ENCODE measurements around the gene ASPG.

The ASPG gene

DNA sequence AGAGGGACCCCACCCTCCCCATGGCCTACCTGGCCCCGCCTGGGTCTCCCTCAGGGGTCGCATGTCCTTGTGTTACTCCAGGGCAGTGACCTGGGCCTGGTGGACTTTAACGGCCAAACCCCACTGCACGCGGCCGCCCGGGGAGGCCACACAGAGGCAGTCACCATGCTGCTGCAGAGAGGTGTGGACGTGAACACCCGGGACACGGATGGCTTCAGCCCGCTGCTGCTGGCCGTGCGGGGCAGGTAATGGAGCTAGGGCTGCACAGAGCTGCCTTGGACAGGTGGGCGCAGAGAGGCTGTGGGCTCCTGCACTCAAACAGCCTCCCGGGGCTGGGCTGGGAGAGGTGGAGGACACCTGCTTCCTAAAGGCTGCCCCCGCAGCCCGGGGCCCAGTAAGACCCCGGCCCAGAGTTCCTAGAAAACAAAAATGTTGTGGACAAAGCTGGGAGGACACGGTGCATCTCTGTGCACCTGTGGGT, 21.6 kb downstream of the ASPG start:
- DNase-seq: no peak

DNA sequence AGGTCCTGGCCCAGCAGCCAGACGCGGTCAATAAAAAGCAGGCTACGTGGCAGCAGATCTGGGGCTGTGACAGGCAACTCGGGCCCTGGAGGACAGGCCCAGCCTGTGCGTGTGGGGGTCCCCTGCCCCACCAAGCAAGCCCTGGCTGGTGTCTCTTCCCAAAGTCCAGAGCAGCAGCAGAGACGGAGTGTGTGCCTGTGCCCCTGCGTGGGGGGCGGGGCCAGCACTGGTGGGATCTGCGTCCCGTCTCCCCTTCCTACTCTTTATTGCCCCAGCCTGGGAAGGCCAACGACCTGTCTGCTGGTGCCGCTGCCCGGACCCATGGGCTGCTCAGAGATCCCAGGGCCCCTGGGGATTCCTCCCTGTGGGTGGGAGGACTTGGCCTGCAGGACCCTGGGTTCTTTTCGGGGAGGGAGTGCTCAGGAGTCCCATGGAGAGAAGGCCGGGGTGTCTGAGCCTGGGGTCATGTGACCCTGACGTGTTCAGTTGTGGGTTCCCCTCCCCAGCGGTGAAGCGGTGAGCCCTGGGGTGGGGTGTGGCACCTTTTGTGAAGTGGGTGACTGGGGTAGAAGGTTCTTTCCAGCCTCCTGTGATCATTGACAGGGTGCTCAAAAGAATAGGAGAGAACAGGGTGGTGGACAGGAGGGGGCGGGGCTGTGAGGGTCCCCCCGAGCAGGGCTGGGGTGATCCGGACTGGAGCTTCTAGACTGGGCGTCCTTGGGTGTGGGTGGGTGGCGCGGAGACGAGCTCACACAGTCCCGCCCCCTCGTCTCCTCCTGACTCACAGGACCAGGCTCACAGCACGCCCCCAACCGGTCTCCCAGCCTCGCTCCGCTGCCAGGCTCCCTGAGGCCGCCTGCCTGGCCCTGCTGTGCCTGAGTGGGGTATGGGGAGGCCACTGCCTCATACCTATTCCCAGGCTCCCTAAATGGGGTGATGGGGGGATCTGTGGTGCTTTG, 22.4 kb downstream of the ASPG start:
- no peak for DNase-seq

DNA sequence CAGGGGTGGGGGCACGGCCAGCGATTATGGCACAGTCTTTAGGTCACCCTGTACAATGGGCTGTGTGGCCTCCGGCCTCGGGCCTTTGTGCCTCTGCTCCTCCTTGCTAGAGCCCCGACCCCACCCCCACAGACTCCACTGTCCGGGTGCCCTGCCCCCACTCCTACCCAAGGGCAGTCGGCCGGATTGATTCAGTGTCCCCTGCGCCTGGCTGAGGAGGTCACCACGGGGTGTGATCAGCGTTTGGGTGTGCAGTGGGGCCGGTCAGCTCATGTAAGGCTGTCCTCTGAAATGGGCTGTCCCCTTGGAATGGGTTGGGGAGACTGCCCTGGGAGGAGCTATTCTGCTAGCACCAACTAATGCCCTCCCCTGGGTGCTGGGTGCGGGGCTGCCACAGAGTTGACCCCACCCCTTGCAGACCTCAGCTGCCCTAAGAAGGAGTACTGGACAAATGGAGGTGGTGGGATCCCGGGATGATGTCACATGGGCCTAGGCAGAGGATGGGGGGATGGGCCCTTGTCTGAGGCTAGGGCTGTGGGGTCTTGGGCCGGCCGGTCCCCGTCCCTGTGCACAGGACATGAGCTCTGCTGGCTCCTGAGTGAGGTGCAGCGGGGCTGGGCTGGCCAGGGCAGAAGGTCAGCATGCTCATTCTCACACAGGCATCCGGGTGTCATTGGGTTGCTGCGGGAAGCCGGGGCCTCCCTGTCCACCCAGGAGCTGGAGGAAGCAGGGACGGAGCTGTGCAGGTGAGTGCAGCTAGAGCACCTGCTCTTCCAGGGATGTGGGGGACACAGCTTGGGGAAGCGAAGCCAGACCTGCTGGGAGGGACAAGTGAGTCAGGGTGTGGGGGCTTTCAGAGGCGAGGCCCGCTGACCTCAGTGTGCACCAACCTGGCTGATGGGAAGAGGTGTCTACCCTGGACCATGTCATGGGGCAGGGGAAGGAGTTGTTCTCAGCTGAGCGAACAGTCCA, 23.4 kb downstream of the ASPG start:
- DNase-seq: no peak

DNA sequence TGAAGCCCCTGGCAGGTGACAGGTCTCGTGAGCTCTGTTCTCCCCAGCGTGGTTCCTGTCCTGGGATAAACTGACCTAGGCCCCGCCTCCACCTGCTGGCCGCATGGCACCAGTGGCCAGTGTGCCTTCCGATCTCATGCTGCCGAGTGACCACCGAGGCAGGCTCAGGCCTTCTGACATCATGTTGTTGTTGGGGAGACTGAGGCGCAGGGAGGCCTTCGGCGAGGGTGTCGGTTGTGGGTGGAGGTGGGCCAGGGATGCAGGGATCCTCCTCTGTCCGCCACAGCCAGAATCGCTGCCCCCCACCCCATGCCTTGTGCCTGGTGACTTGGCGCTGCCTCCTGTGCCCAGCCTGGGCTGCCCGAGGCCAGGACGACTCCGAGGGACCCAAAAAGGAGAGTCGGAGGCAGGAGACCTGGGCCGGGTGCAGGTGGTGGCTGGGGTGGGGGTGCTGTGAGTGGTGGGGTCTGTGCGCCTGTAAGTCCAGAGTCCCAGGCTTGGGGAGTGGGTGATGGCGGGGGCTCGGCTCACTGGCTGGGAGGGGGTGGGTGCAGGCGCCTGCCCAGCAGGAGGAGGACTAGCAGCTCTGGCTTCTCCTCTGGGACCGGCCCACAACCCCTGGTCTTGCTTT, 24.3 kb downstream of the ASPG start:
- no peak for DNase-seq

DNA sequence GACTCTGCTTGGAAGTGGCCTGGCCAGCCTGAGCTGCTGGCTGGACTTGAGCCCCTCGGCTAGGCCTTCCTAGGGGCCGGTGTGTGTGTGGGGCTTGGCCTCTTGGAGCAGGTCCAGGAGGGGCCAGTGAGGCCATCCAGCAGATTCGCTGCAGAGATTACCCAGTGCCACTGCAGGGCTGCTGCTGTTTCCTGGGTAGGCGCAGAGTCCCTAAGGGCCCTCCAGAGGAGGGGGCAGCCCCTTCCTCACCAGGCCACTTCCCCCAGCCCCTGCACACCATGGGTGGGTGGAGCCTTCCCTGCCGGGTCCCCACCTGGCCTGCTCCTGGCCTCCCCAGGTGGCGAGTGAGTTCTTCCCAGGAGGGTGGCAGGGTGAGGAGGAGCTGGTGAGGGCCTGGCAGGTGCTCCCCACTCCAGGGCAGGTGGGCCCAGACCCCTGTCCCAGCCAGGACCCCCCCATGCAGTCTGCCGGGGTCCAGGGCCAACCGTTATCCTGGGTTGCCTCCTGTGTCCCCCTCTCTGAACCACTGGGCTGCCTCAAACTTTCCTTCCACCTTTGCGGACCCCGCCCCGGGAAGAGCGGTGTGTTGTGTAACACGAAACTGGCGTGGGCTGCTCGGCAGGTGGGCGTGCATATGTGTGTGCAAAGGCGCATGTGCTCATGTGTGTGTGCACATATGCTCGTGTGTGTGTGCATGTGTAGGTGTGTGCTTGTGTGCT, 25.1 kb downstream of the ASPG start:
- DNase-seq: no peak

DNA sequence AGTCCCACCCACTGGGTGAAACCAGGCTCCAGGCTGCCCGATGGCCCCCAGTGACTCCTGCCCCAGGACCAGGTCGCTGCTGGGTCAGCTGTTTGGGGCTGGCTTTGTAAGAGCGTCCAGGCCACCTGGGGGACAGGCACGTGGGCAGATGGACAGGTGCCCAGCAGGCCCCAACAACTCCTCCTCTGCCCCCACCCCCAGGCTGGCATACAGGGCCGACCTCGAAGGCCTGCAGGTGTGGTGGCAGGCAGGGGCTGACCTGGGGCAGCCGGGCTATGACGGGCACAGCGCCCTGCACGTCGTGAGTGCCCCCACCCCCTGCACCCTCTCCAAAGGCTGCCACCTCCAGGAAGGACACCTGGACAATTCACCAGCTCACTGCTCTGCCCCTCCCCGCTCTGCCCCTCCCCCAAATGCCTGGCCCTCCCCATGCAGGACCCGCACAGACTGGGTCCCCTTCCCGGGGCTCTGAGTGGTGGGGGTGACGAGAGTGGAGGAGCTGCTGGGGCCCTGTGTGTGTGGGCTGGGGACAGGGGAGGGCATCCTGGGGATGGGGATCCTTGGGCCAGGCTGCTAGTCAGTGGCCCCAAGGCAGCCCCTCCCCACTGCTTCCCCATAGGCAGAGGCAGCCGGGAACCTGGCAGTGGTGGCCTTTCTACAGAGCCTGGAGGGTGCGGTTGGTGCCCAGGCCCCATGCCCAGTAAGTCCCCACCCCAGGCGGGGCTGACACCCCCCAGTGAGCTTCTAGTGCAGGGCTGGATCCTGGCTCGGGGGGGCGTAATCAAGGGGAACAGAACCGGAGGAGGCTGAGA, 26.0 kb downstream of the ASPG start:
- no peak for DNase-seq

DNA sequence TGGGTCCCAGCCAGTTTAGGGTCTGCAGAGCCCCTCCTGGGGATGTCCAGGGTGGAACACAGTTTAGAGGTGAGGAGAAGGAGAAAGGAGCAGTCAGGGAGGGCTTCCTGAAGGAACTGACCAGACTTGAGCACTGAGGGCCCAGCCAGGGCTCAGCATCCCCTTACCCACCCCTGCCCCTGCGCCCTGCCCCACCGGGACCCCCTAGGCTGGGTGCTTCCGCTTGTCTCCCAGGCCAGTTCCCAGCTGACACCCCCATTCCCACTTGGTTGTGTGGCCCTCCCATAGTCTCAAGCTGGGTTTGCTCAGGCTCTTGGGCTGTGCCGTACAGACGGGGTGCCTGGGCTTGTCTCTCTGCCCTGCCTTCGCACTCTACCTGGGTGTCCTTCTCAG, 26.6 kb downstream of the ASPG start:
- DNase-seq: no peak

DNA sequence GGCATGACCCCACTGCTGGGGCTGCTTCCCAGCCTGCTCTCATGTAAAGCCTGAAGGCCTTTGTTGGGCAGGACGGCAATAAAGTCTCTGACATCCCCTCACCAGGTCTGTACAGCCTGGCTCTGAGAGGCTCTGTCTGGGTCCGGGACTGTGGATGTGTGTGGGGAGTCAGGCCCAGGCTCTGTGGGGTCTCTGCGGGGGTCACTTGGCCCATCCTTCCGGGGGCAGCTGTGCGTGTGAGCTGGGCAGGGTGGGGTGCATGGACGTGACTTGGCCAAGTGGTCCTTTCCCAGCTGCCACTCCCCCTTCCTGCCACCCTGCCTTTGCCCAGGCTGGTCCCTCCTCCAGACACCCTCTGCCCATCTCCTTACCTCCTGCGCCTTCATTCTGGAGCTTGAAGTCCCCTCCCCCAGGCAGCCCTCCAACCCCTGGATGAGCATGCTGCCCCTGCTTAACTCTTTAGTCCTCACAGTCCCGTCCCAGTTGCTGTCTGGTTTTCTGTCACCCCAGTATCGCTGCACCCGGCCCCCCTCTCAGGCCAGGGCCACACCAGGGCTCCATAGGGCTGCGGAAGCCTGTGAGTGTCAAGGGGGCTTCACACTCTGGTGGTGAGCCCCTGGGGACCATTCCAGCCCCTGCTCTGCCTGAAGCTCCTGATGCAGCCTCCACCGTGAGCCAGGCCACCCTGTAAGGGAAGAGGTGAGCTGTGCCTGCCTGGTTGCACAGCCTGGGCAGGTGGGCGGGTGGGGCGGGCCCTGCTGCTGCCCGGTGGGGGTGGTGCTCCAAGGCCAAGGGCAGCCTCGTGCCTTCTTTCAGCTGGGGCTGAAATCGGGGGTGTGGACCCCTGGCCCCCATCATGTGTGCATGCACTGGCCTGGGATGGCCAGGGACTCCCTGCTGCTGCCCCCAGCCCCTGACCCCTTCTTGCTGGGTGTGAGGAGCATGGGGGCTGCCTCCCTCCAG, 27.4 kb downstream of the ASPG start:
- no peak for DNase-seq

DNA sequence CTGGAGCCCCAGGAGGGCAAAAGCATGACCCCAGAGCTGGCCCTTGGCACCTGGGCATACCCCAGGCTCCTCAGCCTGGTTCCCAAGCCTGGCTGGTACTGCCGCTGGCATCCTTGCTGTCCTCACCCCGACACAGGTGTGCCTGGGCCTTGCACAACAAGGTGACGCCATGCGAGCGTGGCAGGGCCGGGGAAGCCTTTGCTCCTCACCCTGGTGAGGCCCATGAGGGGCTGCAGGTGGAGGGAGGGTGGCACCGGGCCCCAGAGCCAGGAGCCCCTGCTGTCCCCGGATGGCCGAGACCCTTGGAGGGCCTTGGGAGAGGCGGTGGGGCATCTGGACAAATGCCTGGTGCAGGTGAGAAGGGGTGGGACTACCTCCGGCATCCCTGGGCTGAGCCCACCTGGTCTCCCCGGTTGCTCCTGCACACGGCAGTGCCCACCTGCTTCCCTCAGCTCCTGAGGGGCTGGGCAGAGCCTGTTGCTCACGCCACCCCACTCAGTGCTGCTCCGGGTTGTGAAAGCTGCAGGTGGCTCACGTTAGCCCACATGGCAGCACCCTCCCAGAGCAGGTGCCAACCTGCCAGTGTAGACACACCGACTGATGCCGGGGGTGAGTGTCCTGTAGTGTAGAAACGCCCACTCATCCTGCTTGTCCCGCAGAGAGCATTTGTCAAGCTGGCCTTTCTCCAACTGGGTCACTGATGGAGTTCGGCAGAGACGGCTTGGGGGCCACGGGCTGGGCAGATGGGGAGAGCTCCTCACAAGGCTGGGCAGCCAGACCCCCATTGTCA, 28.3 kb downstream of the ASPG start:
- no peak for DNase-seq

DNA sequence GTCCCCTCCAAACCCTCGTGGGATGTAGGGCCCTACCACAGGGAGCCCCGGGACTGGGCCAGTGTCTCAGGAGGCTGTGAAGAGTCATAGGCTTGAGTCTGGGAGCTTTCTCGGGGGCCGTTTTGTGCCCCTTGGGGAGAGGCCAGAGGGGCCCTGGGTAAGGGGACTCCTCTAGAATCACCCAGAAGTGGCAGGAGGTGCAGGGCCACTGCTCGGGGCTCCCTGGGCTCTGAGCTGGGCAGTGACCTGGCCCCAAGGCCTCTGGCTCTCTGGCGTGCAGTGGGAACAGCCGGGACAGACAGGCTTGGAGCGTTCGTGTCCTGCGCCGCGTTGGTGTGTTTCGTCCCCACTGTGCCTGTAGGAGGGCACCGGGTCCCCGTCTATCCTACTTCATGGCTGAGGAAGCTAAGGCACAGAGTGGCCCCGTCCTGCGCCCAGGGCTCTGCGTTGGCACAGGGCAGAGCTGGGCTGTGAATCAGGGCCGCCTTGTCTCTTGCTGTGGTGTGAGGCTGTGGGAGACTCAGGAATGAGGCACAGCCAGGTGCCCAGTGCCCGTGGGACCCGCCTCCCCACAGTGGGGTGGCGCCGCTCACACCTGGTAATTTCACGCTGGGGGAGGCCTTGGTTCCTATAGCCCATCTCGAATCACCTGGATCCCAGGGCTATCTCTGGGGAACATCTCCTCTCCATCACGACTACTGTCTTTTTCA, 29.1 kb downstream of the ASPG start:
- no peak for DNase-seq

DNA sequence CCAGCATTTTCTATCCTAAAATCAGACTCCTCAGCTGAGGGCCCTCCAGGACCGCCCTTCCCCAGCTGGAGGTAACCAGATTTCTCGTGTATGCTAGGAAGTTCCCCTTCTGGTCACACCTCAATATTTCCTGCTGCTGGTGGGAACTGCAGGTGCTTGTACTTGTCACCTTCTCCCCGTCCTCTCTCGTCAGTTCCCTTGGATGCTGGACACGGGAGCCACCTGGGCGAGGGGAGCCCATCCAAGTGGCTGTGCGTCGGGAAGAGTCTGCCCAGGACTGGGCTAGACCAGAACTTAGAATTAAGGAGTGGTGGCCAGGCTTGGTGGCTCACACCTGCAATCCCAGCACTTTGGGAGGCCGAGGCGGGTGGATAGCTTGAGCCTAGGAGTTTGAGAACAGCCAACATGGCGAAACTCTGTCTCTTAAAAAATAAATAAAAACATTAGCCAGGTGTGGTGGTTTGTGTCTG, 29.7 kb downstream of the ASPG start:
- DNase-seq: no peak

DNA sequence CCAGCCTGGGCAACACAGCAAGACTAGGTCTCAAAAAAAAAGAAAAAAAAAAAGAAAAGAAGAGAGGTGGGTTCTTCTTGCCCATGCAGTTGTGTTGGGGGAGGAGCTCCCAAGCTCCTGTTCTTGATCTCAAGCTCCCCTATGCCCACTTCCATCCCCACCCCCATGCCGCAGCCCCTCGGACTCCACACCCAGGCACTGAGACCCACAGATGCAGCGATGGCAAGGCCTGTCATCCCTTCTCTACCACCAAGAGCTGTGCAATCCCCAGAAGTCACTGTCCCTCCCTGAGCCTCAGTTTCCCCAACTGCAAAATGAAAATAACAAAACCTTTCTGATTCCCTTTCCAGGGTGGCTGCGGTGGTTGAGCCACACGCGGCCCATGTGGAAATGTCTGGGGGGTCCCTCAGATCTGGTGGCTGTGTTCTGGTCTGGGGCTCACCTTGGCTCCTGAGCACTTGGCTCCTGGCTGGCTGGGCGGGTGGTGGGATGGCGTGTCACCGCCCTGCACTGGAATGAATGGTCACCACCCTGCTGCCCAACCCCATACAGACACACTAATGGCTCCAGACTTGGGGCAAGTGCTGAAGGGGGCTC, 30.3 kb downstream of the ASPG start:
- no peak for DNase-seq

DNA sequence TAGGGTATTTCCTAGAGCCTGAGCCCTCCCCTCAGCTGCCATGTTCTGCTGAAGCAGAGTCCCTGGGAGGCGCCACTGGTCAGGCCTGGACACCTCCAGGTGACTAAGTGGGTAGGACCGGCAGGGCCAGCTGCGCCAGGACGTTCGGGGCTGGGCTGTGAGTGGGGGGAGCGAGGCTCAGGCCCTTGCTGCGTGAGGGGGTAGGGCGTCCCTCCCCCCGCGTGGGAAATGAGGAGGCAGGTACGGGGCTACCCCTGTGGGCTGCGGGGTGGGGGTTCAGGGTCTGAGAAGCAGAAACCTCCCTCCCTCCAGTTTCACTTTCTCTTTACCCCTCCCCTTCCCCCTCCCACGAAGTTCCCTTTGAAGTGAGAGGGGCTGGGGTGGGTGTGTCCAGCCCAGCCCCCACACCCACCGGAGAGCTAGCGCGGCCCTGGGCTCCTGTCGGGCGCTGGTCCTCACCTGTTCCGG, 30.8 kb downstream of the ASPG start:
- DNase-seq: no peak

DNA sequence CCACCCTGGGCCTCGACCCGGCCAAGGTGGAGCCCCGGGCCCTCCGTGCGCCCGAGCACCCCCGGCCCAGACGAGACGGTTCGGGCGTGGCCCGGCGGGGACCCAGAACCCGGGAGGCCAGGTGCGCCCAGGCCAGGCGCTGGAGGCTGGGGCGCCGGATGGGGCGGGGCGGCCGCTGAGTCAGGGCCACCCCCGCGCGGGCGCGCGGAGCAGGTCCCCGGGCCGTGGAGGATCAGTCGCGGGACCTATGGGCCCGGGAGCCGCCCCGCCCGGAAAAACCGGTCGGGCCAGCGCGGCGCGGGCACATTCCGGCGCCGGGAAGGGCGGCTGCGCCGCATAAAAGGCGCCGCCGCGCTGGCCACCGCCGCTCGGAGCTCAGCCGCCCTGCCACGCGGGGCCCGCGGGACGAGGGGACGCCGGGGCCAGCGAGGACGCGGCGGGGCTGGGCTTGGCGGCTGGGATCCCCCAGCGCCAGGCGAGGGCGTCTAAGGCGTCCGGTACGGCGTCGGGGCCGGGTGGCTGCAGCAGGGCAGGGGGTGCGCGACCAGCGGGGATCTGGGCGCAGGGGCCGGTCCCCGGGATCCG, 31.3 kb downstream of the ASPG start:
- no peak for DNase-seq

DNA sequence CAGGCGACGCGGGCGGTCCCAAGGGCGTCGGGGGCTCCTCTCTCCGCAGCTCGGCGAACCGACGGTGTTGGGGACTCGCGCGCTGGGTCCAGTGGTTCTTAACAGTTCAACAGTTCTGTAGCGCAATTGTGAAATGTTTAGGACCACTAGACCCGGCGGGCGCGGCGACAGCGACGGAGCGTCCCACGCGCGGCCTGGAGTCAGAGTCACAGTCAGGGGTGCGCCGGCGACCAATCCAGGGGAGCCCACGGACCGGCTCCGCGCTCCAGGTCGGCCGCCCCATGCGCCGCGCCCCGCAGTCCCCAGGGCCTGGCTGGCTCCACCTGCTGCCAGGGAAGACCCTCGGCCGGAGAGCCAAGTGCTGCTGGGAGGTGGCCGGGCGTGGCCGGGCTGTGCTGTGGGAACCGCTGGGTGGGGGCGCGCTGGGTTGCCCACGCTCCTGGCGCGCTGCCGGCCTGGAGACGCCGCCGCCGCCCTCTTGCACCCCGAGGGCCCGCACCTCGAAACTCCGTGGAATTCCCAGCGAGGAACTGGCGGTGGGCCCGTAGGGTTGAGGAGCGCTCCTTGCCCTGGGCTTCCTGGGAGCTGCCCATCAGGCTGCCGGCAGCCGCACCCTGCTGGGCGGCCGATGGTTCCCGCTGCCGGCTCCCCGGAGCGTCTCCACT, 32.0 kb downstream of the ASPG start:
- DNase-seq: no peak

DNA sequence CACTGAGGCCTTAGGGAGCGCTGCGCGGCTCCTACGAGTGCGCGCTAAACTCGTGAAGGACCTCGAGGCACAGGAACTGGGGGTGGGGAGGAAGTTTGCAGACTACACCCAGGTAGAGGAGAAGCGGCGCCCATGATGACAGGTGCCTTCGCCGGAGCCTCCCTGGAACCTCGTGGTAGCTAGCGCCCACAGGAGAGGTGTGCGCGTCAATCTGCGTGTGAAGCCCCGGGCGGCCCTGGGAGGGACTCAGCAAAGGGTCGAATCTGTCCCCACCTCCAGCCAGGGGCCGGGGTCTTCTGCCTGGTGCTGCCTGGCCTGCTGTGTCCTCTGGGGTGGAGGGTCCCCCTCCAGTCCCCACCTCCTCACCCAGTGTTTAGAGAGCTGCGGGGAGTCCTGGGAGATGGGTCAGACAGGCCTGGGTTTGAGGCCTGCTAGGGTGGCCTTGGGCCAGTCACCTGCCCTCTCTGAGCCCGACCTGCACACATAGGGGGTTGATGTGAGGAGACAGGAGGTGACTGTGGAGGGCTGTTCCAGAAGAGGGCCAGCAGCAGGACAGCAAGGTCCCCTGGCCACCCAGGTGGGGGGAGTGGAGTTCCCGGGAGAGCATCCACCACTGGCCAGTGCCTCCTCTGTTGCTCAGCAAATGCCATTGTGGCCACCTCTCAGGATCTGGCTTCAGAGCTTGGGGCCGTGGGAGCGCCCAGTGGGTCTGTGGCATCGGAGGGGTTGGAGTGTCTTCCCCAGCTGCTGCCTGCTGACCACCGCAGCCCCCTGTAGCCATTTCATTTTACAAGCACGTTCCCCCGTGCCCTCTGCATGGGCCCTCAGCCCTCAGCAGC, 32.7 kb downstream of the ASPG start:
- DNase-seq: no peak
